Neural progenitor cell (in vitro differentiated cells): Measurements from ENCODE around the gene TMUB2. TPM values are rescaled to one million over a fixed set of nuclear protein-coding genes. Genes with fewer than 3 reads are reported as not detected.
A peak's percentile ranks its signal among the peaks of the same experiment; 100 is the strongest.
"Not testable (repeated sequence)": the region's sequence is repeated elsewhere in the genome, so short reads cannot be mapped to it uniquely, and the experiment has no call there.

ENCODE experiments used
- DNase-seq: peaks from one replicate; pipeline ENCODE4 v3.0.0-alpha.2; 2016; ENCODE audit warnings: low spot score
- H2AFZ ChIP-seq: fragments of 200-600 bp; sonication (generic); replicated peaks from 2 replicates; pipeline ENCODE4 v1.6.1; 2016; ENCODE audit warnings: antibody characterized with exemption
- H3F3A ChIP-seq: fragments of 200-600 bp; sonication (generic); 2 replicates; pipeline ENCODE4 v1.6.1; 2016; ENCODE audit warnings: antibody characterized with exemption, low read depth
- H3K27ac ChIP-seq: fragments of 200-600 bp; sonication (generic); 2 replicates; pipeline ENCODE4 v1.5.1; 2016; ENCODE audit warnings: mild to moderate bottlenecking
- H3K27me3 ChIP-seq: fragments of 200-600 bp; sonication (generic); 2 replicates; pipeline ENCODE4 v1.6.1; 2016; ENCODE audit warnings: mild to moderate bottlenecking, moderate library complexity
- H3K36me3 ChIP-seq: fragments of 200-600 bp; sonication (generic); 2 replicates; pipeline ENCODE4 v1.5.1; 2016
- H3K4me1 ChIP-seq: fragments of 200-600 bp; sonication (generic); 2 replicates; pipeline ENCODE4 v1.6.1; 2016; ENCODE audit warnings: mixed run types
- H3K4me2 ChIP-seq: fragments of 200-600 bp; sonication (generic); 2 replicates; pipeline ENCODE4 v1.6.1; 2016
- H3K4me3 ChIP-seq: fragments of 200-600 bp; sonication (generic); 2 replicates; pipeline ENCODE4 v1.5.1; 2016
- H3K79me2 ChIP-seq: fragments of 200-600 bp; sonication (generic); 2 replicates; pipeline ENCODE4 v1.6.1; 2016; ENCODE audit warnings: low read depth
- H3K9ac ChIP-seq: fragments of 200-600 bp; sonication (generic); 2 replicates; pipeline ENCODE4 v1.6.1; 2016
- H3K9me3 ChIP-seq: fragments of 200-600 bp; sonication (generic); 2 replicates; pipeline ENCODE4 v1.5.1; 2016; ENCODE audit warnings: low read depth
- H4K20me1 ChIP-seq: fragments of 200-600 bp; sonication (generic); 2 replicates; pipeline ENCODE4 v1.6.1; 2016; ENCODE audit warnings: low read depth
- H3K27ac Mint-ChIP-seq: 3 replicates; pipeline ENCODE4 v1.8.0; 2021; ENCODE audit warnings: mixed read lengths
- H3K27me3 Mint-ChIP-seq: 2 replicates; pipeline ENCODE4 v1.8.0; 2022; ENCODE audit warnings: low read depth, mild to moderate bottlenecking, inconsistent platforms, moderate library complexity, mixed read lengths; ENCODE audit not compliant: insufficient read depth
- H3K36me3 Mint-ChIP-seq: 3 replicates; pipeline ENCODE4 v1.8.0; 2021; ENCODE audit warnings: mixed read lengths
- H3K4me1 Mint-ChIP-seq: 3 replicates; pipeline ENCODE4 v1.8.0; 2021; ENCODE audit warnings: mixed read lengths
- H3K4me3 Mint-ChIP-seq: 3 replicates; pipeline ENCODE4 v1.8.0; 2021; ENCODE audit warnings: mild to moderate bottlenecking, moderate library complexity, mixed read lengths
- H3K9me3 Mint-ChIP-seq: 3 replicates; pipeline ENCODE4 v1.8.0; 2020; ENCODE audit warnings: mixed read lengths
- CTCF ChIP-seq: fragments of 200-600 bp; sonication (generic); IDR thresholded peaks from 2 replicates; pipeline ENCODE4 v1.5.1; 2017; ENCODE audit warnings: antibody characterized with exemption, mild to moderate bottlenecking
- EZH2 ChIP-seq: fragments of 200-600 bp; sonication (generic); IDR thresholded peaks from 2 replicates; pipeline ENCODE4 v1.6.1; 2017; ENCODE audit warnings: antibody characterized with exemption, mild to moderate bottlenecking, moderate library complexity
- EZH2phosphoT487 ChIP-seq: fragments of 200-600 bp; sonication (generic); IDR thresholded peaks from 2 replicates; pipeline ENCODE4 v1.6.1; 2017; ENCODE audit warnings: antibody characterized with exemption
- total RNA-seq: library from RNA; depleted of rRNA; stranded (reverse); fragments of >200 nt; gene quantifications from 2 replicates; pipeline ENCODE4 v1.2.3, GENCODE V29; 2015; ENCODE audit warnings: low replicate concordance

Gene TMUB2
- total RNA-seq, 1 donor from 2014 or later, result 16.6 TPM

- H3K4me1 Mint-ChIP-seq, result peaks cover 12% of the 10 kb centered on the region
- no peaks in the 10 kb centered on the region for H3K9me3 Mint-ChIP-seq
- Histone ChIP-seq H3K9me3 (no peaks in the 10 kb centered on the region), H3K4me2 (no peak overlapping the region), H3K4me3 (no peak overlapping the region), H4K20me1 (no peaks in the 10 kb centered on the region), H3K4me1 (peaks cover 10% of the 10 kb centered on the region), H3K9ac (no peak overlapping the region), H3K79me2 (peaks cover 27% of the 10 kb centered on the region), H3K36me3 (no peaks in the 10 kb centered on the region), H3K27ac (peak overlapping the region; percentile 37), H2AFZ (no peak overlapping the region), H3F3A (peaks cover 16% of the 10 kb centered on the region), H3K27me3 (no peaks in the 10 kb centered on the region)
- no peak for TF ChIP-seq CTCF
- TF ChIP-seq EZH2, result no peak
- no peak for TF ChIP-seq EZH2phosphoT487
- DNase-seq, result no peak
- H3K27me3 Mint-ChIP-seq, result peaks cover 3% of the 10 kb centered on the region
- H3K36me3 Mint-ChIP-seq, result peaks cover 14% of the 10 kb centered on the region
- H3K4me3 Mint-ChIP-seq, result peak overlapping the region; percentile 29
- no peak overlapping the region for H3K27ac Mint-ChIP-seq
Measured at GRCh38 chr17:44144966-44145739, 41.6 kb upstream of the TMUB2 start.

GRCh38 chr17:44146375-44147346, 40.1 kb upstream of the TMUB2 start:
- H3K9ac ChIP-seq, result no peak overlapping the region
- no peaks in the 10 kb centered on the region for H3K9me3 ChIP-seq
- Mint-ChIP-seq H3K36me3 (peaks cover 17% of the 10 kb centered on the region), H3K4me3 (no peak overlapping the region), H3K27me3 (peaks cover 2% of the 10 kb centered on the region), H3K4me1 (peaks cover 6% of the 10 kb centered on the region), H3K9me3 (no peaks in the 10 kb centered on the region), H3K27ac (peak overlapping the region; percentile 25)
- H3K79me2 ChIP-seq, result peaks cover 42% of the 10 kb centered on the region
- H3K27me3 ChIP-seq, result no peaks in the 10 kb centered on the region
- DNase-seq, result no peak
- H4K20me1 ChIP-seq, result no peaks in the 10 kb centered on the region
- TF ChIP-seq EZH2phosphoT487, result no peak
- TF ChIP-seq EZH2, result no peak
- TF ChIP-seq CTCF, result no peak
- H3K27ac ChIP-seq, result no peak overlapping the region
- H3K36me3 ChIP-seq, result no peaks in the 10 kb centered on the region
- peaks cover 6% of the 10 kb centered on the region for H3K4me1 ChIP-seq
- H3K4me3 ChIP-seq, result no peak overlapping the region
- H2AFZ ChIP-seq, result no peak overlapping the region
- peaks cover 10% of the 10 kb centered on the region for H3F3A ChIP-seq
- H3K4me2 ChIP-seq, result no peak overlapping the region

GRCh38 chr17:44147812-44148211, 39.0 kb upstream of the TMUB2 start:
- Histone ChIP-seq H3K27me3 (no peaks in the 10 kb centered on the region), H3K4me1 (peaks cover 2% of the 10 kb centered on the region), H3K4me2 (no peak overlapping the region), H3K36me3 (no peaks in the 10 kb centered on the region), H3K79me2 (peaks cover 47% of the 10 kb centered on the region), H3K9ac (no peak overlapping the region), H3F3A (no peaks in the 10 kb centered on the region), H3K4me3 (no peak overlapping the region), H4K20me1 (no peaks in the 10 kb centered on the region), H2AFZ (no peak overlapping the region), H3K9me3 (no peaks in the 10 kb centered on the region), H3K27ac (no peak overlapping the region)
- H3K4me3 Mint-ChIP-seq, result no peak overlapping the region
- H3K27me3 Mint-ChIP-seq, result no peaks in the 10 kb centered on the region
- peaks cover 18% of the 10 kb centered on the region for H3K36me3 Mint-ChIP-seq
- TF ChIP-seq EZH2phosphoT487, result no peak
- no peak for TF ChIP-seq EZH2
- no peaks in the 10 kb centered on the region for H3K9me3 Mint-ChIP-seq
- no peak overlapping the region for H3K27ac Mint-ChIP-seq
- H3K4me1 Mint-ChIP-seq, result peaks cover 2% of the 10 kb centered on the region
- no peak for DNase-seq

GRCh38 chr17:44149066-44149465, 37.7 kb upstream of the TMUB2 start:
- H3K4me3 Mint-ChIP-seq, H3K4me1 Mint-ChIP-seq, H3K4me3 ChIP-seq, H2AFZ ChIP-seq, H3K4me2 ChIP-seq, H3K27me3 Mint-ChIP-seq, DNase-seq, H3K9me3 ChIP-seq, H3K9ac ChIP-seq, H4K20me1 ChIP-seq, H3K27ac ChIP-seq, H3K4me1 ChIP-seq, H3K27ac Mint-ChIP-seq, H3K36me3 ChIP-seq, H3K27me3 ChIP-seq, H3K9me3 Mint-ChIP-seq, H3F3A ChIP-seq: not testable (repeated sequence)
- peaks cover 20% of the 10 kb centered on the region for H3K36me3 Mint-ChIP-seq
- H3K79me2 ChIP-seq, result peaks cover 39% of the 10 kb centered on the region
